Naive B cell (primary cell): Measurements from ENCODE around the gene KRT31. TPM values are rescaled to one million over a fixed set of nuclear protein-coding genes. Genes with fewer than 3 reads are reported as not detected.
"Not testable (repeated sequence)": the region's sequence is repeated elsewhere in the genome, so short reads cannot be mapped to it uniquely, and the experiment has no call there.

Experiments
- ATAC-seq, 2 donors: fragments of 150-1000 bp; cut with Tn5 transposase; 2 replicates each; pipeline ENCODE4 v1.10.0; 2021; ENCODE audit warnings: low read depth in 2 of 2, mild to moderate bottlenecking in 2 of 2, moderate library complexity in 2 of 2
- DNase-seq: peaks from one replicate; pipeline ENCODE4 v3.0.0; 2022
- H3K27ac Mint-ChIP-seq, 6 donors: one replicate each; pipeline ENCODE4 v1.8.0; 2020 to 2022; ENCODE audit warnings: mild to moderate bottlenecking in 6 of 6, mixed read lengths in 6 of 6, moderate library complexity in 5 of 6, inconsistent platforms in 2 of 6
- H3K27me3 Mint-ChIP-seq, 3 donors: one replicate each; pipeline ENCODE4 v1.8.0; 2021 to 2022; ENCODE audit warnings: mixed read lengths in 3 of 3, mild to moderate bottlenecking in 1 of 3
- H3K36me3 Mint-ChIP-seq, 2 donors: one replicate each; pipeline ENCODE4 v1.8.0; 2020 to 2022; ENCODE audit warnings: mixed read lengths in 2 of 2, inconsistent platforms in 1 of 2, mild to moderate bottlenecking in 1 of 2
- H3K4me1 Mint-ChIP-seq, 3 donors: one replicate each; pipeline ENCODE4 v1.8.0; 2020 to 2022; ENCODE audit warnings: mixed read lengths in 3 of 3, inconsistent platforms in 1 of 3, mild to moderate bottlenecking in 1 of 3, moderate library complexity in 1 of 3
- H3K4me3 Mint-ChIP-seq, 8 donors: one replicate each; pipeline ENCODE4 v1.8.0; 2020 to 2022; ENCODE audit warnings: mild to moderate bottlenecking in 8 of 8, mixed read lengths in 8 of 8, moderate library complexity in 8 of 8, inconsistent platforms in 2 of 8
- H3K9me3 Mint-ChIP-seq, 7 donors: one replicate each; pipeline ENCODE4 v1.8.0; 2020 to 2022; ENCODE audit warnings: mixed read lengths in 7 of 7, mild to moderate bottlenecking in 5 of 7, inconsistent platforms in 2 of 7, moderate library complexity in 1 of 7
- polyA plus RNA-seq, 6 donors: library from polyadenylated mRNA; unstranded; fragments of 300-500 nt; fragmentation: Illumina TruSeq; gene quantifications; one replicate each; pipeline ENCODE4 v1.2.3, GENCODE V29; 2021; ENCODE audit warnings: low read depth in 6 of 6

The KRT31 gene
- polyA plus RNA-seq, 6 donors from 2014 or later, result not detected

DNA sequence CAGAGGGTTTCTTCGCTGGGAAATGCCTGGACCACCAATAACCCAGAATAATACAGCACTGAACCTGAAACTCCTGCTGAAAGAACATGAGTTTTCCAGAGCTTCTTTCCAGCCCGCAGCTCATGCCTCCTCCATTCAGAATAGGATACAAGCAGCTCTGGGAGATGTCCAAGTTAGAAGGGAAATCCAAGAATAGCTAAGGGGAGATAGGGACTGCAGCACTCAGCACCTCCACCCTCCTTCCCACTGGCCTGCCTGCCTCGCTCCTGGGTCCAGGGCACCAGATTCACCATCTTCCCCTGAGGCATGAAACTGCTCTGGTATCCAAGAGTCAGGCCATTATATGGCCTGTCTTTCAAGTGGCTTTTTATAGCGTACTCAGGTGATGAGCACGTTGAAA, 4.1 kb downstream of the KRT31 start:
- Mint-ChIP-seq H3K4me1 (no peaks in the 10 kb centered on the region), H3K36me3 (no peaks in the 10 kb centered on the region), H3K27ac (no peak overlapping the region), H3K27me3 (peaks cover 30 to 60% (median 57%) of the 10 kb centered on the region in 3 donors), H3K4me3 (no peak overlapping the region), H3K9me3 (peaks cover 0 to 7% (median 2%) of the 10 kb centered on the region in 7 donors)
- ATAC-seq (no peak), DNase-seq (no peak)

GRCh38 chr17:41392278-41392677, 5.1 kb downstream of the KRT31 start:
- no peak overlapping the region for H3K4me3 Mint-ChIP-seq
- H3K27me3 Mint-ChIP-seq, result peaks cover 24 to 54% (median 53%) of the 10 kb centered on the region in 3 donors
- ATAC-seq (no peak), DNase-seq (no peak)
- peaks cover 2 to 15% (median 11%) of the 10 kb centered on the region in 7 donors for H3K9me3 Mint-ChIP-seq
- no peaks in the 10 kb centered on the region for H3K4me1 Mint-ChIP-seq
- H3K27ac Mint-ChIP-seq, result no peak overlapping the region
- H3K36me3 Mint-ChIP-seq, result peaks cover 0 to 8% of the 10 kb centered on the region in 2 donors

GRCh38 chr17:41391535-41391934, 5.9 kb downstream of the KRT31 start:
- no peak for DNase-seq
- Mint-ChIP-seq H3K9me3 (peaks cover 7 to 23% (median 15%) of the 10 kb centered on the region in 7 donors), H3K36me3 (peaks cover 3 to 15% of the 10 kb centered on the region in 2 donors), H3K4me3 (no peak overlapping the region), H3K27me3 (peaks cover 24 to 58% (median 53%) of the 10 kb centered on the region in 3 donors), H3K4me1 (no peaks in the 10 kb centered on the region), H3K27ac (no peak overlapping the region)
- ATAC-seq, result no peak

DNA sequence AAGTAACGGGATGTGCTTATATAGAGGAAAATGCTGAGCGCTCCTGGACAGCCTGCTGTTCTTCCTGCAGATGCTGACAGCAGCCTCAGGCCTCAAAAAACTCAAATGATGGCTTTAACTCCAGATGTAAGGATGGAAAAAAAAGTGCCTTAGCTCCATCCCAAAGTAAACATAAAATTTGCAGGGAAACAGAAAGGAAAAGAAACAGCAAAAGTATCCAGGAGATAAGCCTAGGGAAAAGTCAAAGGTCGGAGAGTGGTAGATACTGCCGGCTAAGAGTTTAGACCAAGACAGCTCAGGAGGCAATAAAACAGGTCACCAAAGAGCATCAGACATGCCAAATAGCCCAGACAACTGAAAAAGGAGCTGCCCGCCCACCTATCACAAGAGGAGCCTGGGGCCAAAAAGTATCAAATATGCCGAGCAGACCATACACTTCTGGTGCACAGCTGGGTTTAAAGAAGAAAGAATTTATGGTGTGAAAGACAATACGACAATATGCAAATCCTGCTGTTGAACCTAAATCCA, 6.9 kb downstream of the KRT31 start:
- DNase-seq, result no peak
- Mint-ChIP-seq H3K9me3 (peaks cover 10 to 30% (median 20%) of the 10 kb centered on the region in 7 donors), H3K4me1 (no peaks in the 10 kb centered on the region), H3K4me3 (no peak overlapping the region), H3K27me3 (peaks cover 24 to 62% (median 53%) of the 10 kb centered on the region in 3 donors), H3K36me3 (peaks cover 5 to 19% of the 10 kb centered on the region in 2 donors), H3K27ac (no peak overlapping the region)
- ATAC-seq, result no peak

DNA sequence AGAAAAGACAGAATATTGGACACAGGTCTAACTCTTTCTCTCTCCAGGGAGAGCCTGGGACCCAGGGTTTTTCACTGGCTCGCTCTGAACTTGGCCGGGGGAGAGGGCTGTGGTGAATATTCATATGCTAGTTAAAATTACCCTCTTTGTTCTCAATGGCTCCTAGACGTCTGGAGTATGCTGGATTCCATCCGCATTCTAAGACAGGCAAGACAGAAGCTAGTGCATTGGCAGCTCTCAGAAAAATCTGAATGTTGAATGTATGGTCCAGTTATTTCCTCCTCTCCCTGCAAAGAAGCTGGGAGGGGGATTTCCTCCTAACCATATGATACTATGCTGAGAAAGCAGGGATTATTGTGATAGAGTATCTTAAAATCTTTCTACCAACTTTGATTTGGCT, 9.7 kb downstream of the KRT31 start:
- H3K27me3 Mint-ChIP-seq, result peaks cover 17 to 63% (median 41%) of the 10 kb centered on the region in 3 donors

DNA sequence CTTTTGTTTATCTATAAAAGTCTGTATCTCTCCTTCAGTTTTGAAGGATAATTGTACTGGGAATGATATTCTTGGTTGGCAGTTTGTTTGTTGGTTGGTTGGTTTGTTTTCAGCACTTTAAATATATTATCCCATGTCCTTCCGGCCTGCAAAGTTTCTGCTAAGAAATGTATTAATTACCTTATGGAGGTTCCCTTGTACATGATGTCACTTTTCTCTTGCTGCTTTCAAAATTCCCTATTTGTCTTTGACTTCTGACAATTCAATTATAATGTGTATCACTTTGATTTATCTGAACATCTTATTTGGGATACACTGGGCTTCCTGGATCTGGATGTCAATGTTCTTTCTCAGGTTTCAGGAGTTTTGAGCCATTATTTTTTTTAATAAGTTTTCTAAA, 11.2 kb downstream of the KRT31 start:
- DNase-seq (no peak), ATAC-seq (no peak)
- Mint-ChIP-seq H3K36me3 (peaks cover 5 to 19% of the 10 kb centered on the region in 2 donors), H3K27me3 (peaks cover 17 to 60% (median 44%) of the 10 kb centered on the region in 3 donors), H3K27ac (no peak overlapping the region), H3K4me3 (no peak overlapping the region), H3K9me3 (peaks cover 10 to 32% (median 20%) of the 10 kb centered on the region in 7 donors), H3K4me1 (no peaks in the 10 kb centered on the region)

More for the DNA sequence above, 9.7 kb downstream of the KRT31 start:
- no peak for DNase-seq
- peaks cover 5 to 19% of the 10 kb centered on the region in 2 donors for H3K36me3 Mint-ChIP-seq
- no peak overlapping the region for H3K27ac Mint-ChIP-seq
- no peak for ATAC-seq
- H3K4me3 Mint-ChIP-seq, result no peak overlapping the region
- H3K4me1 Mint-ChIP-seq, result no peaks in the 10 kb centered on the region
- H3K9me3 Mint-ChIP-seq, result peaks cover 10 to 32% (median 20%) of the 10 kb centered on the region in 7 donors

GRCh38 chr17:41383690-41384089, 13.7 kb downstream of the KRT31 start:
- DNase-seq (no peak), ATAC-seq (no peak)
- Mint-ChIP-seq H3K36me3 (peaks cover 5 to 19% of the 10 kb centered on the region in 2 donors), H3K9me3 (peaks cover 10 to 32% (median 20%) of the 10 kb centered on the region in 7 donors), H3K4me1 (no peaks in the 10 kb centered on the region), H3K27me3 (peaks cover 23 to 53% (median 38%) of the 10 kb centered on the region in 3 donors), H3K27ac (peak overlapping the region in 1 of 6 donors; percentile 6), H3K4me3 (no peak overlapping the region)

- DNase-seq (no peak), ATAC-seq (no peak)
- Mint-ChIP-seq H3K36me3 (peaks cover 5 to 13% of the 10 kb centered on the region in 2 donors), H3K4me1 (no peaks in the 10 kb centered on the region), H3K4me3 (no peak overlapping the region), H3K27me3 (peaks cover 23 to 49% (median 33%) of the 10 kb centered on the region in 3 donors), H3K27ac (no peak overlapping the region), H3K9me3 (peaks cover 8 to 21% (median 12%) of the 10 kb centered on the region in 7 donors)
These were observed 15.0 kb downstream of the KRT31 start for GRCh38 chr17:41382394-41382793.

DNA sequence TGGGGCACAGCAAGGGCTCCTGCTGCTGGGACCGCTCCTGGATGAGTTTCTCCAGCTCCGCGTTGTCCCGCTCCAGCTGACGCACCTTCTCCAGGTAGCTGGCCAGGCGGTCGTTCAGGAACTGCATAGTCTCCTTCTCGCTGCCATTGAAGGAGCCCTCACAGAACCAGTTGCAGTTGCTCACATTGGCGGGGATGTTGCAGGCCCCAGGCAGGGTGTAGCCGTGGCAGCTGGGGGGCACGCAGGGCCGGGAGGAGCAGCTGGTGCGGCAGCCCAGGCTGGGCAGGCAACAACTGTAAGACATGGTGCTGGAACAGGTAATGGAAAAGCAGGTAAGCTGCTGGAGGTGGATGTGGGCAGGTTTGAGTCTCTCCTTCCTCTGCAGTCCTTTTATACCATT, 15.5 kb downstream of the KRT31 start, which contains the start of gene KRT34:
TSS of gene KRT34 (minus strand) at position 364 of the 400 bp plus-strand sequence. CDS start at position 304, 60 bp downstream.
- peaks cover 23 to 53% (median 37%) of the 10 kb centered on the region in 3 donors for H3K27me3 Mint-ChIP-seq
- H3K4me3 Mint-ChIP-seq, H3K36me3 Mint-ChIP-seq, ATAC-seq, H3K27ac Mint-ChIP-seq, DNase-seq, H3K4me1 Mint-ChIP-seq: not testable (repeated sequence)
- H3K9me3 Mint-ChIP-seq, result peaks cover 6 to 16% (median 8%) of the 10 kb centered on the region in 7 donors

- H3K27ac Mint-ChIP-seq, result not testable (repeated sequence)
These were observed 17.3 kb downstream of the KRT31 start for GRCh38 chr17:41380091-41380490.

GRCh38 chr17:41377546-41377945, 19.9 kb downstream of the KRT31 start:
- peaks cover 39 to 55% (median 49%) of the 10 kb centered on the region in 3 donors for H3K27me3 Mint-ChIP-seq
- no peak overlapping the region for H3K4me3 Mint-ChIP-seq
- no peak for DNase-seq
- no peak overlapping the region for H3K27ac Mint-ChIP-seq
- ATAC-seq, result no peak
- no peaks in the 10 kb centered on the region for H3K36me3 Mint-ChIP-seq
- peaks cover 0 to 10% (median 6%) of the 10 kb centered on the region in 7 donors for H3K9me3 Mint-ChIP-seq
- no peaks in the 10 kb centered on the region for H3K4me1 Mint-ChIP-seq

More at GRCh38 chr17:41380091-41380490, 17.3 kb downstream of the KRT31 start:
- not testable (repeated sequence) for DNase-seq, H3K4me1 Mint-ChIP-seq, H3K9me3 Mint-ChIP-seq, H3K36me3 Mint-ChIP-seq, H3K4me3 Mint-ChIP-seq, ATAC-seq
- peaks cover 31 to 57% (median 53%) of the 10 kb centered on the region in 3 donors for H3K27me3 Mint-ChIP-seq

DNA sequence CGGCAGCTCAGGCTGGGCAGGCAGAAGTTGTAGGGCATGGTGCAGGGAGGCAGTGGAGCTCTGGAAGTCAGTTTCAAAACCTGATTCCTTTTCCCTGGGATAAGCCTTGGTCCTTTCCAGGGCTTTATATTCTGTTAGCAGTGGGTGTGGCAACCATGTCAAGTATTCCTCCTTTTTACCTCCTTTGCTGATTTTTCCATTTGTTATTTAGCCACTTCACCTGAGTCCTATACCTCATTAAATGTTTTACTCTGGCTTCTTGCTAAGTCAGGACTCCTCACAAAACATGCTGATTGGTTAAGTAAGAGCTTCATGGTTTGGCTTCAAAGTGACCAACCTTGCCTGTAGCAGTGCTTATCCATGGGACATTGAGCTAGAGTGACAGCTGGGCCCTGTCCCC, 27.7 kb downstream of the KRT31 start, which contains the start of gene KRT33B:
TSS of gene KRT33B (minus strand) at position 101 of the 400 bp plus-strand sequence. CDS start at position 38, 63 bp downstream.
- H3K4me3 Mint-ChIP-seq, result no peak within 1 kb of the TSS
- peaks cover 23 to 35% (median 33%) of the 10 kb centered on the region in 3 donors for H3K27me3 Mint-ChIP-seq
- DNase-seq, result no peak
- peak within 1 kb of the TSS in 2 of 6 donors; percentile 8 to 28 for H3K27ac Mint-ChIP-seq
- no peaks in the 10 kb centered on the region for H3K36me3 Mint-ChIP-seq
- peaks cover 0 to 6% (median 4%) of the 10 kb centered on the region in 7 donors for H3K9me3 Mint-ChIP-seq
- H3K4me1 Mint-ChIP-seq, result no peaks in the 10 kb centered on the region
- no peak for ATAC-seq

DNA sequence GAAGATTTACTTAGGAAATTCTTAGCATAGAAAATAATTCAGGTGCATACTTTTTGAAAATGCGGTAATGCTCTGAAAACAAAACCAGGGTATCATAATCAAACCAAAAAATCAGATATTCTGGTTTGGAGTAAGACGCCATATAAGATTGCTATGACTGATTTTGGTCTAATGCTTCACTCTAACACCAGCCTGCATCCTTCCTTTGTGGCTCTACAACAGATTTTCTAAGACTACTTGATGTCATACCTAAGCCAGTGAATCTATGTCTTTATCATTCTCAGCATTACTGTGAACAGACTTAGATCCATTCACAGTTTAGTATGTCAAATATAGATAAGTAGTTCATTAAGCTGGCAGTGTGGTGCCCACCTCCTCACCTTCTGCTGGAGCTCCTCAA, 28.4 kb downstream of the KRT31 start:
- peaks cover 17 to 28% (median 26%) of the 10 kb centered on the region in 3 donors for H3K27me3 Mint-ChIP-seq
- peak overlapping the region in 1 of 6 donors; percentile 8 for H3K27ac Mint-ChIP-seq
- no peaks in the 10 kb centered on the region for H3K4me1 Mint-ChIP-seq
- ATAC-seq, result no peak
- no peak for DNase-seq
- H3K9me3 Mint-ChIP-seq, result peaks cover 0 to under 1% (median 0%) of the 10 kb centered on the region in 7 donors
- no peaks in the 10 kb centered on the region for H3K36me3 Mint-ChIP-seq
- no peak overlapping the region for H3K4me3 Mint-ChIP-seq

GRCh38 chr17:41367426-41368075, 29.9 kb downstream of the KRT31 start:
- no peak overlapping the region for H3K27ac Mint-ChIP-seq
- H3K4me3 Mint-ChIP-seq, result no peak overlapping the region
- H3K9me3 Mint-ChIP-seq, result no peaks in the 10 kb centered on the region
- no peaks in the 10 kb centered on the region for H3K4me1 Mint-ChIP-seq
- ATAC-seq (no peak), DNase-seq (no peak)
- H3K27me3 Mint-ChIP-seq, result peaks cover 11 to 28% (median 23%) of the 10 kb centered on the region in 3 donors
- H3K36me3 Mint-ChIP-seq, result no peaks in the 10 kb centered on the region
